A204.1 (cell line): ENCODE measurements around the gene PAXX.
"Not testable (repeated sequence)": the region's sequence is repeated elsewhere in the genome, so short reads cannot be mapped to it uniquely, and the experiment has no call there.

Experiments
- FAIRE-seq: peaks from 2 replicates; lab custom pipeline; 2012; peaks lifted over from hg19 to GRCh38; lab: Jason Lieb, UNC

Gene PAXX

GRCh38 chr9:136983167-136983566 is 9.1 kb upstream of the PAXX start:
- no peak for FAIRE-seq

- FAIRE-seq: no peak
These were observed 8.4 kb upstream of the PAXX start for GRCh38 chr9:136983656-136984314.

- FAIRE-seq: no peak
These were observed 7.7 kb upstream of the PAXX start for GRCh38 chr9:136984464-136985026.

DNA sequence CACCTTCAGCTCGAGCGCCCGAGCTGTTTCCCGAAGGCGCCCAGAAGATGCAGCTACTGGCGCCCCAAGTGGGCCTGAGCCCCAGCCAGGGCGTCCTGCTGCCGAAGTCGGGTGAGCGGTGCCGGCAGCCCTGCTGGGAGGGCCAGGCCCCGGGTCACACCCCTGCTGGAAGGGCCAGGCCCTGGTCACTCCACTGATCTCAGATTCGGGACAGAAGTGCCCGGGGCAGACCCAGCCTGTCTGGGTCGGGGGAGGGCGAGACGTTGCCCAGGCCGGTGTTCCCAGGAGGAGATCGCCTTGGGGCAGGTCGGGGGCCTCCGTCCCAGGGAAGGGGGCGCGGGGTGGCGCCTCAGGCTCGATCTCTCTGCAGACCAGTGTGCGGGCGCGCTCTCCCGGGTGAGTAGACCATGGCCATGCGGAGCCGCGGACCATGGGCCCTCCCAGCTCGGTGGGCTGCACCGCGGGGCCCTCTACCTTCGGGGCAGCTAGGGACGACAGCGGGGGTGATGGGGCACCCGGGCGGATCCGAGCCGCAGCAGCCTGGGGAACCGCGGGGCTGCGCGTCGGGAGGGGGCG is 7.1 kb upstream of the PAXX start:
- FAIRE-seq: no peak

DNA sequence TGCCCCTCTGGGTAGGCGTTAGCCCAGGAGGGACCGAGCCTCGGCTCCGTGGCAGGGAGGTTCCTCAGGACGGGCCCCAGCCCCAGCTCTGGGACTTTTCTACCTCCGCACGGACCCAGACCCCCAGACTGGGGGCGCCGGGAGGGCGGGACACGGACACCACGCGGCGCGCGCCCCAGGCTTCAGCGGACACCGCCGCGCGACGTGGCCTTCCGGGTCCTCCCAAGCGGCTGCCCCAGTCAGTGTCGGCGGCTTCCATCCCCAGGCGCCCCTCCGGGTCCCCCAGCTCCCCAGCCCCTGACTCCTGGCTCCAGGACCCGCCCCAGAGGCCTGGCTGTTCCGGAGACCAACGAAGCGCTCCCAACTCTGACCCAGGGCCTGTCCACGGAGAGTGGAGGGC is 6.4 kb upstream of the PAXX start:
- FAIRE-seq: no peak

GRCh38 chr9:136988872-136989271 is 3.4 kb upstream of the PAXX start:
- FAIRE-seq: no peak

DNA sequence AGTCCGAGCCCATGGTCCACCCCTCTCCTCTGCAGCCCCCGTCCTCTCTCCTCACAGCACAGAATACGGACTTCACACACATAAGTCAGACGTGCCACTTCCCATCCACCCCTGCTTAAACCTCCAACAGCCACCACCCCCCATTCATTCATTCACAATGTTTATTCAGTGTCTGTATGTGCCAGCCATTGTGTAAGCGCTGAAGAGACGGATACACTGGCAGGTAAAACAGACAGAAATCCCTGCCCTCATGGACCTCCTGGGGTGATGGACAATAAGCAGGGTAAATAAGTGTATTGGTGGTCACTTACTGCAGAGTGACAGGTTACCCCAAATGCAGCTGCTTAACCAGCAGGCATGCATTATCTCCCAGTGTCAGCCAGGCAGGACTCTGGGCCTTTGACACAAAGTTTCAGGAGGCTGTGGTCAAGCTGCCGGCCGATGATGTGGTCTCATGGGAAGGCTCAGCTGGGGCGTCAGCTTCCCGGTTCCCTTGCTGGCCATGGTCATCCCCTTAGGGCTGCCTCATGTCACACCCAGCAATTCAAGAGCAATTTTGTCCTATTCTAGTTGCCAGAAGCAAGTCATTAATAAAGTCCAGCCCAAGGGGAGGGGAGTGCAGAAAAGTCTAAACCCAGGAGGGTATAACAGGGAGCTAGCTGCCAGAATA is 1.8 kb upstream of the PAXX start:
- FAIRE-seq: no peak

GRCh38 chr9:136992819-136993369 is 672 bp downstream of the PAXX start:
- no peak for FAIRE-seq

DNA sequence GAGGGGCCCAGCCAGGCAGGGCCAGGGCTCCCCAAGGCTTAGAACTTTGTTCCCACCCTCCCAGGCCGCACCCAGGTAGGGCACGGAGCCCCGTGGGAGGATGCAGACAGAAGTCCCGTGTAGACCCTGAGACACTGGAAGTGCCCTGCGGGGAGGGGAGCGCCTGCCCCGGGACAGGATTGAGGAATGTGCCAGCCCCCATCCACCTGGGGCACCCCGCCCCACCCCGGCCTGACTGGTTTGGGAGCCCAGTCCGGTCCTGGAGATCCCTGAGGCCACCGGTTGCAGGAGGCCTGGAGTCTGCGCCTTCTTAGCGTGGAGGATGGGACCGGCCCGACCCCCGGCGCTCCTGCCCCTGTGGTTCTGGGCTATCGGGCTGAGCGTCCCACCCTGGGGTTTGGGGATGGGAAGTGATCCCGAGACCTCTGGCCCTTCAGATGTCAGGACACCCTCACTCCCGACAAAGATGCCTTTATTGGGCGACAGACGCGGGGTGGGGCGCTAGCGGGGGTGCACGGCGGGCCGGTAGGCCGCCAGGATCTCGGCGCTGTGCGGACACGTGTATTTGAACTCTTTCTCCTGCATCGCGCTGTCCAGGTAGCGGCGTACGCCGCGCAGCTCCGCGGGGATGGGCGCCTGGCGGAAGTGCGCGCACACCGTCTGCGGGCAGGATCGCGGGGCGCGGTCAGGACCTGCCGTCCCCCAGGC is 2.1 kb downstream of the PAXX start:
- FAIRE-seq: no peak

GRCh38 chr9:136994888-136995230 is 2.6 kb downstream of the PAXX start:
- no peak for FAIRE-seq

DNA sequence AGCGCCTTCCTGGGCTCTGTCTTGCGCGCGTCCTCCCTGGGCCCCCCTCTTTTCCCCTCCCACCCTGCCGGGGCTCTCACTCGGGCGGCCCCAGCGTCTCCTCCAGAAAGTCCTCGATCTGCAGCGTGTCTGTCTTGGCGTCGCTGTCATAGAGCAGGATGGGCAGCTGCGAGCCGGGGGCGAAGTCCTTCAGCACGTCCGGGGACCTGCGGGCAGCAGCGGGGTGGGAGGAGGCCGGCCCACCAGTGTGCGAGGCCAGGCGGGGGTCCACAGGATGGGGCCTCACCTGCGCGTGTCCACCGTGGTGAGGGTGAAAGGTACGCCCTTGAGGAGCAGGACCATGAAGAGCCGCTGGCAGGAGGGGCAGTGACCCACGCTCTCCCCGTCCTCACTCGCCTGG is 3.1 kb downstream of the PAXX start:
- FAIRE-seq: no peak

GRCh38 chr9:136995772-136996311 is 3.6 kb downstream of the PAXX start:
- no peak for FAIRE-seq

DNA sequence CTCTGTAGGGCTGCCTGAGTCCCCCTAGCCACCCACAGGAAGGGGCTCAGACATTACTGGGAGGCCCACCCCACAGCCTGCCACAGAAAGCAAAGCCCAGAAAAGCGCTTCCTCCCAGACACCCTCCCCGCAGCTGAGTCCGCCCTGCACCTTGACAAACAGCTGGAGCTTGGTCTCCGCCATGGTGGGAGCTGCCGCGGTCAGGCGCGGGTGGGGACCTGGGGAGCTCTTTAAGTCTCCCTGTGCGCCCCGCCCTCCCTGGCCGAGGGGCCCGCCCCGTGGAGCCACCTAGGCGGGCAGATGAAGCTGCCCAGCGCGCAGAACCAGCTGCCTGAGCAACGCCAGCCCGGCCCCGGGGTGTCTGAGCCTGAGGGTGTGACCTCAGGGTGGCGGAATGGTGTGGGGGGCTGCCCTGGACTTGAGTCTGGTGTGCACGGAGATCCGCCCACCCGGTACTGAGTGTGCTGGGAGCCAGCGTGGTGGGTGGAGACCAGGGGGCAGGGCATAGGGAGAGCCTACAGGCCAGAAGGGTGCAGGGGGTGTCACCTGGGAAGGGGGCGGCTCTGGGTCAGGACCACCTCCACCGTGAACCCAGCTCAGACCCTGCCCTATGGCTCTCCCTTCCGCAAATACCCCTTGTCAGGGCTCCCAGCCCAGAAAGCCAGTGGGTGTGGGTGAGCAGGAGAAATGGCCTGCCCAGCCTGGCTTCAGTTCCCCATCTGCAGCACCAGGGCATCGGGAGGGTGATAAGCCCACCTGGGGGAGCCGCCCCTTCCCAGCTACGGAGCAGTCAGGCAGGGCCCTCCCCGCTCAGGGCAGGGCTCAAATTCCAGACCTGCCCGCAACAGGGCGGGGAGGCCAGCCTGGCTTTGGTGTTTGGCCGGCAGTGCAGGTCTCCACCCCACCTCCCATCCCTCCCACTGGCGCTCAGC is 4.4 kb downstream of the PAXX start, which contains the start of gene CLIC3:
TSS of gene CLIC3 (minus strand) at position 208 of the 932 bp plus-strand sequence. CDS start at position 183, 25 bp downstream.
- FAIRE-seq: no peak

DNA sequence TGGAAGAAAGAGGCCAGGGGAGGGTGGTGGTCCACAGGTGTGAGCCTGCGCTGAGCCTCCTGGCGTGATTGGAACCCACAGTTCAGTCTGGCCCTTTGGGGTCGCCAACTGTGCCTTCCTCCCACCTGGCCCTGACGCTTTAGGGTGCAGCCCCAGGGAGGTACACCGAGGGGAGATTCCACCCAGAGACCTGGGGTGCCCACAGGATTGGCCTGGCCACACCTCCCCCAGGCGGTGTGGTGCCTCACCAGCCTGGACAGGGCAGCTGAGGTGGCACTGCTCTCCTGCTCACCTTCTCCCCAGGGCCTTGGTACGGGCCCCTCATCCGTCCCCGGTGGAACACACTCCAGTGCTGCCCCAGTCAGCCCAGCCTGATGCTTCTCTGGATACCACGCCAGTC is 5.1 kb downstream of the PAXX start:
- FAIRE-seq: no peak

- no peak for FAIRE-seq
These were observed 5.6 kb downstream of the PAXX start for GRCh38 chr9:136997830-136998234.

DNA sequence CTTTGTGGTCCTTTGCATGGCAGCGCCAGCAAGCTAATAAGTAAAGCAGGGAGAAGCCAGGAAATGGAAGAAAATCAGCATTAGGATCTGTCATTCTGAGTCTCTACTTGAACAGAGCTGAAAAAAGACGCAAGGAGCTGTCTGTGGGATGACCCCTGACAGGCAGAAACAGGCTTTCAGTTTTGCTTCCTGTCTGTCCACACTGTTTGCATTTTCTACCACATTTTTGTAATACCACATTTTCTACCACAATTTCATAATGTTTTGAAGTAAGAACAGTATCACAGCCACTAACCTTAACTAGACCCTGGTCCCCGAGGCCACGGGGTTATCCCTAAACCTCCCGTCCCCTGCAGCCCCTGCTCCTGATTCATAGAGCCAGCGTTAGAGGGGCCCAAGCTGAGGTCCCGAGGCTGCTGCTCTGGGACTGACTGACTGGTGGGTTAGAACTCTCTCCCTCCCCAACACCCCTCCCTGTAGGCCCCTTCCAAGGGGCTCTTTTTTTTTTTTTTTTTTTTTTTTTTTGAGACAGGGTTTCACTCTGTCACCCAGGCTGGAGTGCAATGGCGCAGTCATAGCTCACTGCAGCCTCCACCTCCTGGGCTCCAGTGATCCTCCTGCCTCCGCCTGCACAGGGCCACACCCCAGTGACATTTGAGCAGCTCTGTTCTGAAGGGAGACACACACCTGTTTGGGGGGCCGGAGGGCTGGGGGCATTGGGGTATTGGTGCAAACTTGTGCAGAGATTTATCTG is 8.1 kb downstream of the PAXX start:
- no peak for FAIRE-seq

- FAIRE-seq: no peak
These were observed 9.8 kb downstream of the PAXX start for GRCh38 chr9:137001857-137002645.

DNA sequence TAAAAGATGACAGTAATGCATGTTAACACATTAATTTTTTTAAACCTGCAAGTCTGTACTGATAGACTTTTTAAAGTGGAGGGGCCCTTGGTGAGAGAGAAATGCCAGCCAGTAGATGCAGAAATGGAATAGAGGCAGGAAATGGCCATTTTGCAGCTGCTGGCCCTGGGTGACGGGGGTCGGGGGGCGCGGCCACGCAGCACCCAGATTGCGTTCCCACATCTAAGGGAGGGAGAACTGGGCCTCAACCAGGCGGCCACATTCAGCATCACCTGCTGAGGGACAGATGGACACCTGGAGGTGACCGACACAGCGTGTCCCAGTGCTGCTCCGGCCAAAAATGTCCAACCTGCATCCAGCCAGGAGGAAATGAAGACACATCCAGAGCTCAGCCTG is 10.4 kb downstream of the PAXX start:
- no peak for FAIRE-seq

GRCh38 chr9:137004285-137004684 is 12.1 kb downstream of the PAXX start:
- FAIRE-seq: not testable (repeated sequence)
